K562 (cell line): Measurements from ENCODE around the gene CTIF. TPM values are rescaled to one million over a fixed set of nuclear protein-coding genes. Genes with fewer than 3 reads are reported as not detected.

Source experiments
- CHD2 ChIP-seq: IDR thresholded peaks from 2 replicates; pipeline ENCODE4 v1.6.1; 2011; ENCODE audit warnings: low read depth, low read length
- DDX20 ChIP-seq: fragments of 450-650 bp; IDR thresholded peaks from 2 replicates; pipeline ENCODE4 v1.6.1; 2016; ENCODE audit warnings: missing genetic modification characterization, low read depth, mild to moderate bottlenecking, missing compliant biosample characterization, moderate library complexity
- EHMT2 ChIP-seq: fragments of 450-650 bp; IDR thresholded peaks from 2 replicates; pipeline ENCODE4 v1.6.1; 2018; ENCODE audit warnings: antibody characterized with exemption
- EP300 ChIP-seq: IDR thresholded peaks from 2 replicates; pipeline ENCODE4 v1.6.1; 2012; ENCODE audit warnings: low read length, improper control_type of control experiment
- ETS2 ChIP-seq: IDR thresholded peaks from 2 replicates; pipeline ENCODE4 v1.6.1; 2016; ENCODE audit warnings: borderline replicate concordance, missing genetic modification characterization, mild to moderate bottlenecking, moderate library complexity, missing compliant biosample characterization; ENCODE audit not compliant: poor library complexity, severe bottlenecking
- ILF3 ChIP-seq: fragments of 450-650 bp; IDR thresholded peaks from 2 replicates; pipeline ENCODE4 v1.6.1; 2018; ENCODE audit warnings: antibody characterized with exemption, mild to moderate bottlenecking, moderate library complexity, borderline replicate concordance
- MTF1 ChIP-seq: fragments of 250-450 bp; sonication (Bioruptor Pico); IDR thresholded peaks from 2 replicates; pipeline ENCODE4 v1.9.0; 2021; ENCODE audit warnings: moderate library complexity, mild to moderate bottlenecking, inconsistent platforms, borderline replicate concordance
- NONO ChIP-seq, 2 experiments: fragments of 200-400 bp in 1 of 2; fragments of 450-650 bp in 1 of 2; formaldehyde crosslinking in 1 of 2; IDR thresholded peaks; 2 replicates each; pipeline ENCODE4 v1.6.1; 2017; ENCODE audit warnings: low read depth in 2 of 2, mild to moderate bottlenecking in 2 of 2, moderate library complexity in 2 of 2, low read length in 1 of 2
- POLR2AphosphoS2 ChIP-seq: IDR thresholded peaks from 2 replicates; pipeline ENCODE4 v1.6.1; 2012; ENCODE audit warnings: low read length, improper control_type of control experiment
- RBFOX2 ChIP-seq: fragments of 200-400 bp; formaldehyde crosslinking; IDR thresholded peaks from 2 replicates; pipeline ENCODE4 v1.6.1; 2017; ENCODE audit warnings: low read depth, mild to moderate bottlenecking, low read length, moderate library complexity
- SIN3A ChIP-seq, 2 experiments: fragments of 150-350 bp in 1 of 2; IDR thresholded peaks; 2 replicates each; pipeline ENCODE4 v1.6.1; 2011 to 2016; ENCODE audit warnings: borderline replicate concordance in 2 of 2, low read depth in 2 of 2, low read length in 2 of 2, mild to moderate bottlenecking in 2 of 2, moderate library complexity in 2 of 2; ENCODE audit not compliant: control insufficient read depth in 1 of 2
- SNRNP70 ChIP-seq: fragments of 200-400 bp; formaldehyde crosslinking; optimal IDR thresholded peaks from 2 replicates; pipeline ENCODE3; 2017; ENCODE audit warnings: low read depth, low read length
- STAT5A ChIP-seq: IDR thresholded peaks from 2 replicates; pipeline ENCODE4 v1.6.1; 2012; ENCODE audit warnings: low read length, inconsistent platforms, borderline replicate concordance
- TRIM28 ChIP-seq: fragments of 450-650 bp; IDR thresholded peaks from 2 replicates; pipeline ENCODE4 v1.6.1; 2017
- XRCC5 ChIP-seq: fragments of 200-400 bp; formaldehyde crosslinking; IDR thresholded peaks from 2 replicates; pipeline ENCODE4 v1.6.1; 2017; ENCODE audit warnings: low read depth, mild to moderate bottlenecking, low read length
- ZNF197 ChIP-seq: fragments of 200-800 bp; sonication (Bioruptor generic); IDR thresholded peaks from 2 replicates; pipeline ENCODE4 v1.6.1; 2016; ENCODE audit warnings: low read depth, missing genetic modification characterization, missing compliant biosample characterization
- polyA plus RNA-seq, 8 experiments: library from polyadenylated mRNA; depleted of rRNA in 4 of 8; stranded (reverse) in 5 of 8; unstranded in 3 of 8; fragments of >200 nt; fragmentation: Nextera tagmentation in 2 of 8; fragmentation: Illumina TruSeq in 1 of 8; extraction: Ambion mirVana in 2 of 8; extraction: Trizol in 1 of 8; gene quantifications; 2 replicates each; pipeline versions ENCODE4 v1.2.1 to v1.2.3, GENCODE V29; 2011 to 2014; ENCODE audit warnings: inconsistent platforms in 1 of 8, missing spikeins in 1 of 8
- total RNA-seq, 7 experiments: library from RNA; depleted of rRNA in 6 of 7; stranded (reverse); fragments of >200 nt in 6 of 7; fragmentation: Illumina TruSeq in 2 of 7; extraction: Trizol in 2 of 7; gene quantifications; 2 replicates each; pipeline versions ENCODE4 v1.2.1 to v1.2.3, GENCODE V29; 2011 to 2021; ENCODE audit warnings: low replicate concordance in 1 of 7
- TF ChIP-seq, protein P1 (sequence below): IDR thresholded peaks from 3 replicates; pipeline ENCODE4 v1.6.1; 2011; ENCODE audit warnings: borderline replicate concordance, mild to moderate bottlenecking, moderate library complexity; ENCODE audit not compliant: insufficient read length; ENCODE audit errors: extremely low read depth
- TF ChIP-seq, protein P2 (sequence below): sonication (generic); formaldehyde crosslinking; IDR thresholded peaks from 2 replicates; pipeline ENCODE4 v1.8.1; 2023; ENCODE audit warnings: mild to moderate bottlenecking, missing genetic modification reagents, moderate library complexity
- TF ChIP-seq, protein P3 (sequence below): fragments of 250-450 bp; sonication (Bioruptor Pico); IDR thresholded peaks from 2 replicates; pipeline ENCODE4 v1.8.0; 2021; ENCODE audit warnings: moderate library complexity, mild to moderate bottlenecking, inconsistent platforms
- TF ChIP-seq, protein P4 (sequence below): sonication (generic); formaldehyde crosslinking; IDR thresholded peaks from 2 replicates; pipeline ENCODE4 v1.8.0; 2023; ENCODE audit warnings: mild to moderate bottlenecking, missing genetic modification reagents
- TF ChIP-seq, protein P5 (sequence below): IDR thresholded peaks from 3 replicates; pipeline ENCODE4 v1.6.1; 2011; ENCODE audit warnings: borderline replicate concordance, mild to moderate bottlenecking; ENCODE audit not compliant: insufficient read length, insufficient read depth

The CTIF gene
- total and polyA plus RNA-seq, 9 of the 15 experiments (the other 6 are each of a cell fraction or from before 2014, with no cell fraction given): 0.17 to 11.5 (median 2.2) TPM

DNA sequence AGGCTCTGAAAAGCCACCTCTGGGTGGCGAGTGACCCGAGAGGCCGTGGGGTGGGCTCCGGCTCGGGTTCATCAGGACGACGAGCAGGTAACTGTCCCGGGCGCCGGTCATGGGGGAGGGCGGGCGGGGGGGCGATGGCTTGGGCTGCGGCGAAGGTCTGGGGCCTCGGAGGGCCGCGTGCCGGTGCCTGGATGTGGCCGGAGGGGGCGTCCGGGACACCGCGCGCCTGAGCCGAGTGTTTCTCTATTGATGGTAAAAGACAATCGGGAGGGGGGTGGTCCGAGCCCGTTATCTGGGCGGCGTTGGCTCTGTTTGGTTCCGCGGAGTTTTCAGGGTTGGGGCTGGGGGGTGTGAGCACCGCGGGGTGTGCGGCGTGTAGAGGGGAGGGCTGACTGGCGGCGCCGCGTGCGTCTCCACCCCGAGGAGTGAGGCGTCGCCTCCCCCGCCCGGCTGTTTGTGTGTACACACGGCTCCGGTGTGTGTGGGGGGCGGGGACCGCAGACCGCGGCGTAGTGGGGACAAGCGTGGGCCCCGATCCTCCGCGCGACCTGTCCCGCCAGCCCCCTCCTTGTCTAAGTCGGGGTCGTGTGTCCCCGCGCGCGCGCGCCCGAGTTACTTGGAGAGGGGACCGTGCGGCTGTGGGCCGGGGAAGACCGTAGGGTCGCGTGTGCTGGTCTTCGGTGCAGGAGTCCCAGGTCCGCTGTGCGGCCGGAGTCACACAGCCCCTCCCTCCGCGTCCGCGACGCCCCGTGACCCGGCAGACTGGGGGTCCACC, 1.6 kb downstream of the CTIF start (continued):
- TF ChIP-seq EP300: no peak
- TF ChIP-seq, protein P1, sequence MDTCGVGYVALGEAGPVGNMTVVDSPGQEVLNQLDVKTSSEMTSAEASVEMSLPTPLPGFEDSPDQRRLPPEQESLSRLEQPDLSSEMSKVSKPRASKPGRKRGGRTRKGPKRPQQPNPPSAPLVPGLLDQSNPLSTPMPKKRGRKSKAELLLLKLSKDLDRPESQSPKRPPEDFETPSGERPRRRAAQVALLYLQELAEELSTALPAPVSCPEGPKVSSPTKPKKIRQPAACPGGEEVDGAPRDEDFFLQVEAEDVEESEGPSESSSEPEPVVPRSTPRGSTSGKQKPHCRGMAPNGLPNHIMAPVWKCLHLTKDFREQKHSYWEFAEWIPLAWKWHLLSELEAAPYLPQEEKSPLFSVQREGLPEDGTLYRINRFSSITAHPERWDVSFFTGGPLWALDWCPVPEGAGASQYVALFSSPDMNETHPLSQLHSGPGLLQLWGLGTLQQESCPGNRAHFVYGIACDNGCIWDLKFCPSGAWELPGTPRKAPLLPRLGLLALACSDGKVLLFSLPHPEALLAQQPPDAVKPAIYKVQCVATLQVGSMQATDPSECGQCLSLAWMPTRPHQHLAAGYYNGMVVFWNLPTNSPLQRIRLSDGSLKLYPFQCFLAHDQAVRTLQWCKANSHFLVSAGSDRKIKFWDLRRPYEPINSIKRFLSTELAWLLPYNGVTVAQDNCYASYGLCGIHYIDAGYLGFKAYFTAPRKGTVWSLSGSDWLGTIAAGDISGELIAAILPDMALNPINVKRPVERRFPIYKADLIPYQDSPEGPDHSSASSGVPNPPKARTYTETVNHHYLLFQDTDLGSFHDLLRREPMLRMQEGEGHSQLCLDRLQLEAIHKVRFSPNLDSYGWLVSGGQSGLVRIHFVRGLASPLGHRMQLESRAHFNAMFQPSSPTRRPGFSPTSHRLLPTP: no peak
- no peak for TF ChIP-seq POLR2AphosphoS2
- no peak for TF ChIP-seq SNRNP70
- TF ChIP-seq ILF3: no peak
- TF ChIP-seq ZNF197: no peak
- TF ChIP-seq, protein P2, sequence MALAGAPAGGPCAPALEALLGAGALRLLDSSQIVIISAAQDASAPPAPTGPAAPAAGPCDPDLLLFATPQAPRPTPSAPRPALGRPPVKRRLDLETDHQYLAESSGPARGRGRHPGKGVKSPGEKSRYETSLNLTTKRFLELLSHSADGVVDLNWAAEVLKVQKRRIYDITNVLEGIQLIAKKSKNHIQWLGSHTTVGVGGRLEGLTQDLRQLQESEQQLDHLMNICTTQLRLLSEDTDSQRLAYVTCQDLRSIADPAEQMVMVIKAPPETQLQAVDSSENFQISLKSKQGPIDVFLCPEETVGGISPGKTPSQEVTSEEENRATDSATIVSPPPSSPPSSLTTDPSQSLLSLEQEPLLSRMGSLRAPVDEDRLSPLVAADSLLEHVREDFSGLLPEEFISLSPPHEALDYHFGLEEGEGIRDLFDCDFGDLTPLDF: no peak
- TF ChIP-seq, protein P3, sequence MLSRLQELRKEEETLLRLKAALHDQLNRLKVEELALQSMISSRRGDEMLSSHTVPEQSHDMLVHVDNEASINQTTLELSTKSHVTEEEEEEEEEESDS: no peak
- TF ChIP-seq MTF1 (CRISPR knock-in tag): no peak
- no peak for TF ChIP-seq XRCC5
- TF ChIP-seq SIN3A (IDR thresholded peaks at IDR 0.05; ENCODE audit: borderline replicate concordance in 2 of 2, control insufficient read depth in 1 of 2, low read depth in 2 of 2, low read length in 2 of 2): no peak
- TF ChIP-seq DDX20: no peak
- no peak for TF ChIP-seq STAT5A
- no peak for TF ChIP-seq CHD2
- TF ChIP-seq EHMT2: no peak
- no peak for TF ChIP-seq NONO (IDR thresholded peaks at IDR 0.05; ENCODE audit: low read depth in 2 of 2, low read length in 1 of 2)
- no peak for TF ChIP-seq TRIM28
- no peak for TF ChIP-seq ETS2 (tag)
- TF ChIP-seq, protein P4, sequence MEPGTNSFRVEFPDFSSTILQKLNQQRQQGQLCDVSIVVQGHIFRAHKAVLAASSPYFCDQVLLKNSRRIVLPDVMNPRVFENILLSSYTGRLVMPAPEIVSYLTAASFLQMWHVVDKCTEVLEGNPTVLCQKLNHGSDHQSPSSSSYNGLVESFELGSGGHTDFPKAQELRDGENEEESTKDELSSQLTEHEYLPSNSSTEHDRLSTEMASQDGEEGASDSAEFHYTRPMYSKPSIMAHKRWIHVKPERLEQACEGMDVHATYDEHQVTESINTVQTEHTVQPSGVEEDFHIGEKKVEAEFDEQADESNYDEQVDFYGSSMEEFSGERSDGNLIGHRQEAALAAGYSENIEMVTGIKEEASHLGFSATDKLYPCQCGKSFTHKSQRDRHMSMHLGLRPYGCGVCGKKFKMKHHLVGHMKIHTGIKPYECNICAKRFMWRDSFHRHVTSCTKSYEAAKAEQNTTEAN (CRISPR knock-in tag): no peak
- TF ChIP-seq RBFOX2: peak; percentile 71; the same call in 1 of the 2 replicates
- TF ChIP-seq, protein P5, sequence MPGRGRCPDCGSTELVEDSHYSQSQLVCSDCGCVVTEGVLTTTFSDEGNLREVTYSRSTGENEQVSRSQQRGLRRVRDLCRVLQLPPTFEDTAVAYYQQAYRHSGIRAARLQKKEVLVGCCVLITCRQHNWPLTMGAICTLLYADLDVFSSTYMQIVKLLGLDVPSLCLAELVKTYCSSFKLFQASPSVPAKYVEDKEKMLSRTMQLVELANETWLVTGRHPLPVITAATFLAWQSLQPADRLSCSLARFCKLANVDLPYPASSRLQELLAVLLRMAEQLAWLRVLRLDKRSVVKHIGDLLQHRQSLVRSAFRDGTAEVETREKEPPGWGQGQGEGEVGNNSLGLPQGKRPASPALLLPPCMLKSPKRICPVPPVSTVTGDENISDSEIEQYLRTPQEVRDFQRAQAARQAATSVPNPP: no peak
